HepG2 (cell line): Measurements from ENCODE around the gene CDC20. TPM values are rescaled to one million over a fixed set of nuclear protein-coding genes. Genes with fewer than 3 reads are reported as not detected.

Experiments used
- ATAC-seq: fragments of 200-7000 bp; cut with Tn5 transposase; 3 replicates; pipeline ENCODE4 v1.9.1; 2020; ENCODE audit warnings: mild to moderate bottlenecking, moderate library complexity
- BruUV-seq: library from RNA; stranded (reverse); fragments of 400-500 nt; replicated peaks from 2 replicates; lab custom pipeline; 2021; lab: Mats Ljungman, UMichigan
- CTCF ChIA-PET: fragments of 300-600 bp; formaldehyde crosslinking; extraction: SDS; loops from one replicate; lab custom pipeline; 2021; ENCODE audit warnings: low total read pairs, inconsistent platforms, low intra/inter-chr PET ratio; lab: Yijun Ruan, JAX
- POLR2A ChIA-PET: fragments of 350-600 bp; sonication (Branson Sonifier 250); formaldehyde crosslinking; loops from one replicate; lab custom pipeline; 2020; ENCODE audit warnings: antibody characterized with exemption, inconsistent platforms; lab: Yijun Ruan, JAX
- DNase-seq: peaks from one replicate; pipeline ENCODE4 v3.0.0-alpha.2; 2015; ENCODE audit warnings: low spot score
- FAIRE-seq: peaks from 3 replicates; lab custom pipeline; 2011; peaks lifted over from hg19 to GRCh38; lab: Jason Lieb, UNC
- H2AFZ ChIP-seq: one replicate; pipeline ENCODE4 v1.6.1; 2011; ENCODE audit warnings: low read length, inconsistent platforms
- H3K27ac ChIP-seq: fragments of 300-600 bp; 3 replicates; pipeline ENCODE4 v1.8.0; 2011; ENCODE audit warnings: mixed run types, mild to moderate bottlenecking, mixed read lengths, low read length, inconsistent platforms; ENCODE audit not compliant: insufficient read depth; ENCODE audit errors: extremely low read length
- H3K27me3 ChIP-seq, 2 experiments: fragments of 200-600 bp in 1 of 2; 2 replicates in 1 of 2; 3 replicates in 1 of 2; pipeline versions ENCODE4 v1.6.0 to v1.8.0; 2011; ENCODE audit warnings: low read length in 2 of 2, mild to moderate bottlenecking in 2 of 2, moderate library complexity in 2 of 2, inconsistent platforms in 1 of 2; ENCODE audit not compliant: insufficient read depth in 2 of 2, control insufficient read depth in 1 of 2
- H3K36me3 ChIP-seq, 2 experiments: fragments of 200-600 bp in 1 of 2; replicated peaks in 1 of 2; 2 replicates in 1 of 2; 3 replicates in 1 of 2; pipeline versions ENCODE4 v1.5.1 to v1.8.0; 2011; ENCODE audit warnings: low read length in 2 of 2, inconsistent platforms in 1 of 2; ENCODE audit not compliant: insufficient read depth in 2 of 2, control insufficient read depth in 1 of 2
- H3K4me1 ChIP-seq: 2 replicates; pipeline ENCODE4 v1.5.1; 2012; ENCODE audit warnings: low read length, inconsistent platforms; ENCODE audit not compliant: insufficient read depth
- H3K4me2 ChIP-seq: 2 replicates; pipeline ENCODE4 v1.6.0; 2011; ENCODE audit warnings: low read depth, low read length, inconsistent platforms
- H3K4me3 ChIP-seq, 3 experiments: fragments of 200-600 bp in 1 of 3; sonication (generic), shearing (Covaris generic) in 1 of 3; replicated peaks in 1 of 3; 2 replicates each; pipeline ENCODE4 v1.5.1; 2011 to 2016; ENCODE audit warnings: low read length in 3 of 3, inconsistent platforms in 2 of 3, low read depth in 2 of 3, mild to moderate bottlenecking in 2 of 3, control low read depth in 1 of 3, mixed read lengths in 1 of 3; ENCODE audit not compliant: insufficient read depth in 1 of 3
- H3K79me2 ChIP-seq: one replicate; pipeline ENCODE4 v1.6.1; 2011; ENCODE audit warnings: low read length, inconsistent platforms; ENCODE audit not compliant: insufficient read depth
- H3K9ac ChIP-seq: 2 replicates; pipeline ENCODE4 v1.6.0; 2011; ENCODE audit warnings: mild to moderate bottlenecking, low read depth, low read length, inconsistent platforms; ENCODE audit not compliant: insufficient read depth
- H3K9me3 ChIP-seq: 2 replicates; pipeline ENCODE4 v1.5.1; 2012; ENCODE audit warnings: mild to moderate bottlenecking, low read length
- H4K20me1 ChIP-seq: 2 replicates; pipeline ENCODE4 v1.6.0; 2011; ENCODE audit warnings: inconsistent platforms, mild to moderate bottlenecking, low read length, moderate library complexity; ENCODE audit not compliant: insufficient read depth
- CTCF ChIP-seq: sonication (generic); formaldehyde crosslinking; IDR thresholded peaks from 2 replicates; pipeline ENCODE4 v1.5.0; 2020; ENCODE audit warnings: mild to moderate bottlenecking, missing genetic modification reagents, moderate library complexity
- HCFC1 ChIP-seq: fragments of 150-350 bp; IDR thresholded peaks from 2 replicates; pipeline ENCODE4 v1.6.1; 2014; ENCODE audit warnings: low read depth, low read length
- MNT ChIP-seq: fragments of 450-650 bp; IDR thresholded peaks from 2 replicates; pipeline ENCODE4 v1.6.1; 2016
- SRSF9 ChIP-seq: fragments of 200-400 bp; formaldehyde crosslinking; IDR thresholded peaks from 2 replicates; pipeline ENCODE4 v1.6.1; 2018; ENCODE audit warnings: borderline replicate concordance, mild to moderate bottlenecking, low read depth, low read length; ENCODE audit not compliant: insufficient read depth, poor library complexity, severe bottlenecking
- TCF7 ChIP-seq: sonication (generic); IDR thresholded peaks from 2 replicates; pipeline ENCODE4 v1.6.1; 2016; ENCODE audit warnings: antibody characterized with exemption, low read depth
- ZNF549 ChIP-seq: sonication (generic); formaldehyde crosslinking; IDR thresholded peaks from 2 replicates; pipeline ENCODE4 v1.5.0; 2020; ENCODE audit warnings: missing genetic modification reagents
- WGBS: methylation state at CpG from one replicate; pipeline ENCODE4 v1.1.6; 2017; ENCODE audit warnings: low lambda C conversion rate; 5-methylcytosine and 5-hydroxymethylcytosine counted together
- in situ Hi-C: cut with HindIII; loops from 2 replicates; pipeline ENCODE4 v1.10.0; 2017; ENCODE audit warnings: low pct_unique_long_range_greater_than_20kb; ENCODE audit not compliant: extremely low pct_ligation_motif_present
- intact Hi-C: fragments of 100-400 bp; cut with micrococcal nuclease; formaldehyde crosslinking; loops from one replicate; pipeline ENCODE4 v1.10.0; 2022; ENCODE audit not compliant: unreplicated experiment
- polyA plus RNA-seq, 8 experiments: library from polyadenylated mRNA; depleted of rRNA in 3 of 8; stranded (reverse) in 7 of 8; unstranded in 1 of 8; fragments of >200 nt; fragmentation: Illumina TruSeq in 4 of 8; extraction: Trizol in 4 of 8; gene quantifications; 2 replicates each; pipeline versions ENCODE4 v1.2.1 to v1.2.3, GENCODE V29; 2011 to 2016; ENCODE audit warnings: low read depth in 4 of 8, missing spikeins in 1 of 8, mixed read lengths in 1 of 8; ENCODE audit not compliant: insufficient read depth in 1 of 8
- total RNA-seq, 5 experiments: library from RNA; depleted of rRNA; stranded (reverse); fragments of >200 nt; fragmentation: Illumina TruSeq; extraction: Trizol; gene quantifications; 2 replicates each; pipeline ENCODE4 v1.2.3, GENCODE V29; 2016; ENCODE audit warnings: low read depth in 1 of 5

Gene CDC20
- total and polyA plus RNA-seq, 2 of the 13 experiments (the other 11 are each of a cell fraction or from before 2014, with no cell fraction given), result 57.9 to 90.0 TPM

GRCh38 chr1:43315963-43316737 lies 42.6 kb upstream of the CDC20 start:
- no peak overlapping the region for H3K27ac ChIP-seq
- H3K79me2 ChIP-seq, result no peaks in the 10 kb centered on the region
- in situ Hi-C loops (no loop called here), intact Hi-C loops (no loop called here)
- H3K36me3 ChIP-seq, result no peaks in the 10 kb centered on the region
- ChIA-PET CTCF (no interaction called here), POLR2A (interaction anchor here (1.1 kb wide), 1 partner anchor 43 kb away, joined by 3 read pairs; the partner anchor contains the start of gene CDC20)
- H3K9ac ChIP-seq, result no peak overlapping the region
- no peak overlapping the region for H3K4me3 ChIP-seq
- H3K4me1 ChIP-seq, result peaks cover 33% of the 10 kb centered on the region
- WGBS, result 41% methylated on average over 7 of the region's 10 CpGs
- no TSS peak for BruUV-seq
- DNase-seq, result no peak
- no peaks in the 10 kb centered on the region for H4K20me1 ChIP-seq
- TF ChIP-seq MNT (peak; percentile 93), HCFC1 (no peak)
- no peaks in the 10 kb centered on the region for H3K9me3 ChIP-seq
- no peak for FAIRE-seq
- no peak overlapping the region for H2AFZ ChIP-seq
- no peak overlapping the region for H3K4me2 ChIP-seq
- ATAC-seq, result no peak
- peaks cover 7 to 36% of the 10 kb centered on the region in 2 experiments for H3K27me3 ChIP-seq

- peak; percentile 56 for ATAC-seq
- H3K4me3 ChIP-seq, result no peak overlapping the region
- ChIA-PET CTCF (no interaction called here), POLR2A (interaction anchor here (1.1 kb wide), 1 partner anchor 42 kb away, joined by 3 read pairs; the partner anchor contains the start of gene CDC20)
- no peaks in the 10 kb centered on the region for H3K79me2 ChIP-seq
- no peak overlapping the region for H3K4me2 ChIP-seq
- TF ChIP-seq TCF7, result no peak
- peak; percentile 31 for TF ChIP-seq CTCF
- no peak for TF ChIP-seq ZNF549 (CRISPR knock-in tag)
- TF ChIP-seq SRSF9, result no peak
- peaks cover 35% of the 10 kb centered on the region for H3K4me1 ChIP-seq
- intact Hi-C loops, result no loop called here
- no peak overlapping the region for H2AFZ ChIP-seq
- peaks cover 7 to 32% of the 10 kb centered on the region in 2 experiments for H3K27me3 ChIP-seq
- FAIRE-seq, result no peak
- no peaks in the 10 kb centered on the region for H3K9me3 ChIP-seq
- no peak overlapping the region for H3K27ac ChIP-seq
- no TSS peak for BruUV-seq
- no peaks in the 10 kb centered on the region for H3K36me3 ChIP-seq
- H3K9ac ChIP-seq, result no peak overlapping the region
- WGBS, result 51% methylated on average over 9 of the region's 16 CpGs
- in situ Hi-C loops, result no loop called here
- no peak for DNase-seq
- no peaks in the 10 kb centered on the region for H4K20me1 ChIP-seq
These were observed 41.9 kb upstream of the CDC20 start for GRCh38 chr1:43316738-43317520.
